ENCODE data around the gene C12orf42.

- TF ChIP-seq SP1 (IDR thresholded peaks at IDR 0.05) (no peak), ATF3 (IDR thresholded peaks at IDR 0.05) (no peak), JUND (IDR thresholded peaks at IDR 0.05) (no peak), CTCF (IDR thresholded peaks at IDR 0.05; ENCODE audit: low read depth, low read length, missing input control) (no peak), REST (IDR thresholded peaks at IDR 0.05) (no peak)
Measured at GRCh38 chr12:103331643-103332042, 164.1 kb downstream of the C12orf42 start.

Measured in liver (tissue), 3 donors.